ENCODE results near the gene C17orf114.

C17orf114 gene

GRCh38 chr17:4789701-4789950 lies 12.5 kb downstream of the C17orf114 start:
- peak overlapping the region; percentile 64 for H3K4me3 ChIP-seq (ENCODE audit: control insufficient read depth, low read depth, low read length)
- TF ChIP-seq CTCF (IDR thresholded peaks at IDR 0.05; ENCODE audit: control insufficient read depth, insufficient read depth, low read depth, low read length, missing control alignments): no peak
- DNase-seq (ENCODE audit: low read depth): no peak

- no peak for DNase-seq (ENCODE audit: low read depth)
- H3K4me3 ChIP-seq (ENCODE audit: control insufficient read depth, low read depth, low read length): peak within 1 kb of the TSS; percentile 64
- TF ChIP-seq CTCF (IDR thresholded peaks at IDR 0.05; ENCODE audit: control insufficient read depth, insufficient read depth, low read depth, low read length, missing control alignments): no peak
These were observed 13.1 kb downstream of the C17orf114 start, which contains the start of gene GLTPD2 for GRCh38 chr17:4788807-4789700. GLTPD2 (plus strand) TSS chr17:4788964; CDS start chr17:4789012, 48 bp downstream.

GRCh38 chr17:4788159-4788806 lies 13.8 kb downstream of the C17orf114 start:
- H3K4me3 ChIP-seq (ENCODE audit: control insufficient read depth, low read depth, low read length): no peak overlapping the region
- no peak for DNase-seq (ENCODE audit: low read depth)
- TF ChIP-seq CTCF (IDR thresholded peaks at IDR 0.05; ENCODE audit: control insufficient read depth, insufficient read depth, low read depth, low read length, missing control alignments): no peak

GRCh38 chr17:4786516-4786915 lies 15.6 kb downstream of the C17orf114 start:
- DNase-seq (ENCODE audit: low read depth): no peak
- TF ChIP-seq CTCF (IDR thresholded peaks at IDR 0.05; ENCODE audit: control insufficient read depth, insufficient read depth, low read depth, low read length, missing control alignments): no peak
- H3K4me3 ChIP-seq (ENCODE audit: control insufficient read depth, low read depth, low read length): no peak overlapping the region

GRCh38 chr17:4786106-4786511 lies 16.0 kb downstream of the C17orf114 start, which contains the start of gene VMO1:
VMO1 (minus strand) TSS chr17:4786364; CDS start chr17:4786352, 12 bp downstream.
- no peak for TF ChIP-seq CTCF (IDR thresholded peaks at IDR 0.05; ENCODE audit: control insufficient read depth, insufficient read depth, low read depth, low read length, missing control alignments)
- no peak for DNase-seq (ENCODE audit: low read depth)

GRCh38 chr17:4785311-4786105 lies 16.6 kb downstream of the C17orf114 start:
- DNase-seq (ENCODE audit: low read depth): no peak
- no peak overlapping the region; the same call in 1 of the 2 replicates for H3K4me3 ChIP-seq (ENCODE audit: control insufficient read depth, low read depth, low read length)
- no peak for TF ChIP-seq CTCF (IDR thresholded peaks at IDR 0.05; ENCODE audit: control insufficient read depth, insufficient read depth, low read depth, low read length, missing control alignments)

More at GRCh38 chr17:4786106-4786511, 16.0 kb downstream of the C17orf114 start, which contains the start of gene VMO1:
- no peak within 1 kb of the TSS; the same call in 1 of the 2 replicates for H3K4me3 ChIP-seq (ENCODE audit: control insufficient read depth, low read depth, low read length)
